Prostate gland (tissue), 2 donors: ENCODE measurements around the gene HNF4A. TPM values are rescaled to one million over a fixed set of nuclear protein-coding genes. Genes with fewer than 3 reads are reported as not detected.

Source experiments
- DNase-seq: peaks from one replicate; pipeline ENCODE4 v3.0.0-alpha.2; 2019; ENCODE audit warnings: low spot score
- H3K27ac ChIP-seq, 2 donors: fragments of 200-600 bp; sonication (generic); 2 replicates each; pipeline ENCODE4 v1.5.1; 2017 to 2019
- H3K27me3 ChIP-seq: fragments of 200-600 bp; sonication (generic); replicated peaks from 2 replicates; pipeline ENCODE4 v1.5.1; 2019; ENCODE audit not compliant: insufficient read depth
- H3K36me3 ChIP-seq, 2 donors: fragments of 200-600 bp; sonication (generic); 1 replicate in 1 of 2; 2 replicates in 1 of 2; pipeline versions ENCODE4 v1.5.1 to v1.8.1; 2017 to 2019
- H3K4me1 ChIP-seq: fragments of 200-600 bp; sonication (generic); replicated peaks from 2 replicates; pipeline ENCODE4 v1.5.1; 2019
- H3K4me3 ChIP-seq, 2 donors: fragments of 200-600 bp; sonication (generic); 2 replicates each; pipeline ENCODE4 v1.5.1; 2017 to 2019
- H3K9me3 ChIP-seq: fragments of 200-600 bp; sonication (generic); 2 replicates; pipeline ENCODE4 v1.5.1; 2017
- POLR2A ChIP-seq: fragments of 450-650 bp; IDR thresholded peaks from one replicate; pipeline ENCODE4 v1.6.1; 2016; ENCODE audit warnings: antibody characterized with exemption, mild to moderate bottlenecking
- POLR2AphosphoS5 ChIP-seq: sonication (generic); formaldehyde crosslinking; IDR thresholded peaks from one replicate; pipeline ENCODE4 v1.6.1; 2017; ENCODE audit warnings: antibody characterized with exemption
- WGBS: methylation state at CpG from one replicate; pipeline ENCODE4 v1.1.5; 2018; 5-methylcytosine and 5-hydroxymethylcytosine counted together
- intact Hi-C: fragments of 100-400 bp; cut with DNase I; formaldehyde crosslinking; loops from one replicate; pipeline ENCODE4 v1.14.2; 2022
- total RNA-seq, 2 donors: library from RNA; depleted of rRNA; stranded (reverse); fragments of >200 nt; gene quantifications; one replicate each; pipeline ENCODE4 v1.1.0, GENCODE V29; 2016
- TF ChIP-seq, protein P1 (sequence below), 4 experiments: fragments of 200-600 bp in 2 of 4; fragments of 450-650 bp in 2 of 4; sonication (generic) in 2 of 4; IDR thresholded peaks; 1 replicate in 3 of 4; 2 replicates in 1 of 4; pipeline ENCODE4 v1.5.1; 2016 to 2019; ENCODE audit warnings: antibody characterized with exemption in 4 of 4, mild to moderate bottlenecking in 2 of 4, moderate library complexity in 2 of 4

The HNF4A gene
- total RNA-seq, 2 donors from 2014 or later: not detected

DNA sequence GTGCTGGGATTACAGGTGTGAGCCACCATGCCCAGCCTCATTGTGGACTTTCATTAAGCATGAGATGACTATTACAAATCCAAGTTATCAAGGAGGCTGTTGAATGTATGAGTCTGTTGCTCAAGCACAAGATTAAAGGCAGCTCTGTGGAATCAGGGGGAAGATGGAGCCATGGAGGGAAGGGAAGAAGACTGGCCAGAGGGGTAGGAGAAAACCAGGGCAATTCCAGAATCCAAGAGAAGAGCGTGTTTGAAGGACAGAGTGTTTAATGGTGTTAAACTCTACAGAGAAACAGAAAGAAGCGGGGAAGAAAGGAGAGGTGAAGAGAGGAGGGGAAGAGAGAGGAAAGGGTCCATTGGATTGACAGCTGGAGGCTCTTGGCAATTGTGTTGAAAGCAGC, 70.4 kb downstream of the HNF4A start:
- TF ChIP-seq POLR2A (no peak), POLR2AphosphoS5 (no peak)
- TF ChIP-seq, protein P1, sequence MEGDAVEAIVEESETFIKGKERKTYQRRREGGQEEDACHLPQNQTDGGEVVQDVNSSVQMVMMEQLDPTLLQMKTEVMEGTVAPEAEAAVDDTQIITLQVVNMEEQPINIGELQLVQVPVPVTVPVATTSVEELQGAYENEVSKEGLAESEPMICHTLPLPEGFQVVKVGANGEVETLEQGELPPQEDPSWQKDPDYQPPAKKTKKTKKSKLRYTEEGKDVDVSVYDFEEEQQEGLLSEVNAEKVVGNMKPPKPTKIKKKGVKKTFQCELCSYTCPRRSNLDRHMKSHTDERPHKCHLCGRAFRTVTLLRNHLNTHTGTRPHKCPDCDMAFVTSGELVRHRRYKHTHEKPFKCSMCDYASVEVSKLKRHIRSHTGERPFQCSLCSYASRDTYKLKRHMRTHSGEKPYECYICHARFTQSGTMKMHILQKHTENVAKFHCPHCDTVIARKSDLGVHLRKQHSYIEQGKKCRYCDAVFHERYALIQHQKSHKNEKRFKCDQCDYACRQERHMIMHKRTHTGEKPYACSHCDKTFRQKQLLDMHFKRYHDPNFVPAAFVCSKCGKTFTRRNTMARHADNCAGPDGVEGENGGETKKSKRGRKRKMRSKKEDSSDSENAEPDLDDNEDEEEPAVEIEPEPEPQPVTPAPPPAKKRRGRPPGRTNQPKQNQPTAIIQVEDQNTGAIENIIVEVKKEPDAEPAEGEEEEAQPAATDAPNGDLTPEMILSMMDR (IDR thresholded peaks at IDR 0.05): no peak
- DNase-seq: no peak
- Histone ChIP-seq H3K27ac (no peak overlapping the region), H3K4me3 (no peak overlapping the region), H3K9me3 (no peaks in the 10 kb centered on the region), H3K36me3 (no peaks in the 10 kb centered on the region), H3K4me1 (no peaks in the 10 kb centered on the region), H3K27me3 (no peaks in the 10 kb centered on the region)
- 92% methylated on average over 2 of the region's 2 CpGs for WGBS
- intact Hi-C loops: no loop called here

DNA sequence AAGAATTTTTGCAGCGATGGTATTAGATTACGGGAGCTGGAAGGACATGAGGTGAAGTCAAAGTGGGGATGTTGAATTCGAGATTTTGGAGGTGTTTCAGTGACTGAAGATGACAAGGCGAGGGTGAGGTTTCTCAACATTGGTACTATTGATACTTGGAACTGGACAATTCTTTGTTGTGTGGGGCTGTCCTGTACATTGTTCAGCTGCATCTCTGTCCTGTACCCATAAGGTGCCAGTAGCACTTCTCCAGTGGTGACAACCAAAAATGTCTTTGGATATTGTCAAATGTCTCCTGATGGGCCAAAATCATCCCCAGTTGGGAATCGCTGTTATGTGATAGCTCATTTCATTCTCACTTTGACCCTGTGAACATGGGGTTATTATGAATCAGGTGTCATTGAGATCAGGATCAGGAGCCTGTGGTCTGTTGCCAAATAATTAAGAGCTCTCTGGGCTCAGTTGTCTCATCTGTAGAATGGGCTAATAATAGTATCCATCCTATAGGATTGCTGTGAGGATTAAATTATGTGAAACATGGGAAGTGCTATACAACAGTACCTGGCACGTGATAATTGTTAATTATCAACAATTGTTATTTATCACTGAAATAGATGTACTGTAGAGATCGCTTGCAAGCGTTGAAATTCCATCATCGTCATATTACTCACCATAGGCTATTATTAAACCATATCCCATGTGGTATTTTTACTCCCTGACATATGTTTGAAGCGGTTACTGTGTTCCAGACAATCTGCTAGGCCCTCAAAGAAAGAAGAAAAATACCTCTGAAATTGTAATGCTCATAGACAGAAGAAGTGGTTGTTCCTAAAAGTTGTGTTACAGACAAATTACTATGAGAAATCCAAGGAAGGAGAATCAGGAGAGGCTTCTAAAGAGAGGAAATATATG, 71.6 kb downstream of the HNF4A start:
- Histone ChIP-seq H3K36me3 (no peaks in the 10 kb centered on the region), H3K27ac (no peak overlapping the region), H3K4me3 (no peak overlapping the region), H3K9me3 (no peaks in the 10 kb centered on the region), H3K4me1 (no peaks in the 10 kb centered on the region), H3K27me3 (no peaks in the 10 kb centered on the region)
- intact Hi-C loops: no loop called here
- no peak for TF ChIP-seq POLR2AphosphoS5
- TF ChIP-seq, protein P1 (IDR thresholded peaks at IDR 0.05): no peak
- TF ChIP-seq POLR2A: no peak
- 78% methylated on average over 10 of the region's 10 CpGs for WGBS
- DNase-seq: no peak

DNA sequence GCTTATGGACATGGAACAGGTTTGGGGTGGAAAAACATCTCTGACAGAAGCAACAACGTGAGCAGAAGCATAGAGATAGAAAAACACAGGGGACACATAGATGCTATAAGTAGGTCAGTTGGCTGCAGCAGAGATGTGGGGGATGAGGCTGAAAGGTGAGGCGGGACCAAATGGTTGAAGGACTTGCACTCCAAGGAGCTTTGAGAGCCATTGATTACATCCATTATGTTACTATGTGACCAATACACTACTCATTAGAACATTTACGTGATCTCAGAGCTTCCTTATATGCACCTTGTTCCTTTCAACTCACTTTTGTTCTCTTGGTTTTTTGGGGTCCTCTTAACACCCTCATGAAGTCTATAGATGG, 72.3 kb downstream of the HNF4A start:
- intact Hi-C loops: no loop called here

DNA sequence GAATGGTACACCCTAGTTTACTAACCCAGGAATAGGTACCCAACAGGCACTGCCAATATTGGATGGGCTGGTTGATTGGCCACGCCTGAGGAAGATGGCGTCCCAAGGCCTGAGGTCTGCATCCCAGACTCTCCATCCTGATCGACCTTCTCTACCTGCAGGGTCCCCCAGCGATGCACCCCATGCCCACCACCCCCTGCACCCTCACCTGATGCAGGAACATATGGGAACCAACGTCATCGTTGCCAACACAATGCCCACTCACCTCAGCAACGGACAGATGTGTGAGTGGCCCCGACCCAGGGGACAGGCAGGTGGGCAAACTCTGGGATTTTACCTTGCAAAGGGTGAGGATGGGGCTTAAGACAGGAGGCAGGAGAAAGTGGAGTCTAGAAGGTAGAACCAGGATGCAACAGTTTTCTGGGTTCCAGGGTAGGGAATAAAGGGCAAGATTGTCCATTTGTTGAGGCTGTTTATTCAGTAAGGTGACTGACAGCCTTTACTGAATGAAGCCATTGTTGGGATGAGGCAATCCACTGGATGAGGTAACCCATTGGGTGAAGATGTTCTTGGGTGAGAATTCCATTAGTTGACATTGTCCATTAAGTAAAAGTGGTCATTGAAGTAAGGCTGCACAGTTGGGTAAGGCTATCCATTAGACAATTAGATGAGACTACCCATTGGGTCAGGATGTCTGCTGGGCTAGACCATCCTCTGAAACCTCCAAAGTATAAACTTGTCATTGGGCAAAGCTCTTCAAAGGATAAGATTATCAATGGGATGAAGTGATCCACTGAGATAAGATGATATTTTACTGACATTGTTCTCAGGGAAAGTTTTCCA, 72.9 kb downstream of the HNF4A start:
- Histone ChIP-seq H3K4me1 (no peaks in the 10 kb centered on the region), H3K4me3 (no peak overlapping the region), H3K9me3 (no peaks in the 10 kb centered on the region), H3K36me3 (no peaks in the 10 kb centered on the region), H3K27me3 (no peaks in the 10 kb centered on the region), H3K27ac (no peak overlapping the region)
- TF ChIP-seq POLR2AphosphoS5 (no peak), POLR2A (no peak)
- TF ChIP-seq, protein P1 (IDR thresholded peaks at IDR 0.05): no peak
- DNase-seq: no peak
- intact Hi-C loops: no loop called here
- 88% methylated on average over 8 of the region's 8 CpGs for WGBS

More for the DNA sequence above, 72.3 kb downstream of the HNF4A start:
- 85% methylated on average over 3 of the region's 3 CpGs for WGBS
- H3K36me3 ChIP-seq: no peaks in the 10 kb centered on the region
- H3K4me3 ChIP-seq: no peak overlapping the region
- no peak overlapping the region for H3K27ac ChIP-seq
- H3K27me3 ChIP-seq: no peaks in the 10 kb centered on the region
- DNase-seq: no peak
- no peaks in the 10 kb centered on the region for H3K4me1 ChIP-seq
- TF ChIP-seq POLR2A: no peak
- TF ChIP-seq, protein P1 (IDR thresholded peaks at IDR 0.05): no peak
- TF ChIP-seq POLR2AphosphoS5: no peak
- H3K9me3 ChIP-seq: no peaks in the 10 kb centered on the region
